SKM-1 (cell line): ENCODE measurements around the gene TMEM184B.

Experiments used
- DNase-seq: peaks from one replicate; lab custom pipeline; 2025; ENCODE audit not compliant: unreplicated experiment; lab: John Stamatoyannopoulos, UW

The TMEM184B gene

DNA sequence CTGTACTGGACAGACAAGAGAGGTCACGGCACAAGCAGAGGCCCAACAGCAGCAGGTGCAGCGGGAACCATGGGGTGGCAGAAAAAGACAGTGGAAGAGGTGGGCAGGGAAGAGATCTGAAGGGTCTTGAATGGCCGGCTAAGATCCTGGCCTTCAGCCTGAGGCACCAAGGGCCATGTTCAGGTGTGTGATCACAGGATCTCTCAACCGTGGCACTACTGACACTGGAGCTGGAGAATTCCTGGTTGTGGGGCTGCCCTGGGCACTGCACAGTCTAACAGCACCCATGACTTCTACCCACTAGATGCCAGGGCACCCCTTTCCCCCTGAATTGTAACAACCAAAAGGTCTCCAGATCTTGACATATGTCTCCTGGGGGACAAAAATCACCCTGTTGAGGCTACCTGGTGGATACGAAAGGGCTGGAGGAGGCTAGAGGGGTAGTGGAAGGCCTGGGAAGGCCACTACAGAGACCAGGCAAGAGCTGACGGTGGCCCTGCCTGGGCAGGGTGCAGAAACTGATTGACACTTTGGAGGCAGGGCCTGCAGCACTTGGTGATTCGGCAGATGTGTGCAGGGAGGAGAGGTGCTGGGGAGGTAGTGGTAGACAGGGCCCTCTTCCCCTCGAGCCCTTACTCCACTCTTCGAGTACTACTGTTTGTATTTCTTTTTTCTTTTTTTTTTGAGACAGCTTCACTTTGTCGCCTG, 36.1 kb upstream of the TMEM184B start:
- no peak for DNase-seq

DNA sequence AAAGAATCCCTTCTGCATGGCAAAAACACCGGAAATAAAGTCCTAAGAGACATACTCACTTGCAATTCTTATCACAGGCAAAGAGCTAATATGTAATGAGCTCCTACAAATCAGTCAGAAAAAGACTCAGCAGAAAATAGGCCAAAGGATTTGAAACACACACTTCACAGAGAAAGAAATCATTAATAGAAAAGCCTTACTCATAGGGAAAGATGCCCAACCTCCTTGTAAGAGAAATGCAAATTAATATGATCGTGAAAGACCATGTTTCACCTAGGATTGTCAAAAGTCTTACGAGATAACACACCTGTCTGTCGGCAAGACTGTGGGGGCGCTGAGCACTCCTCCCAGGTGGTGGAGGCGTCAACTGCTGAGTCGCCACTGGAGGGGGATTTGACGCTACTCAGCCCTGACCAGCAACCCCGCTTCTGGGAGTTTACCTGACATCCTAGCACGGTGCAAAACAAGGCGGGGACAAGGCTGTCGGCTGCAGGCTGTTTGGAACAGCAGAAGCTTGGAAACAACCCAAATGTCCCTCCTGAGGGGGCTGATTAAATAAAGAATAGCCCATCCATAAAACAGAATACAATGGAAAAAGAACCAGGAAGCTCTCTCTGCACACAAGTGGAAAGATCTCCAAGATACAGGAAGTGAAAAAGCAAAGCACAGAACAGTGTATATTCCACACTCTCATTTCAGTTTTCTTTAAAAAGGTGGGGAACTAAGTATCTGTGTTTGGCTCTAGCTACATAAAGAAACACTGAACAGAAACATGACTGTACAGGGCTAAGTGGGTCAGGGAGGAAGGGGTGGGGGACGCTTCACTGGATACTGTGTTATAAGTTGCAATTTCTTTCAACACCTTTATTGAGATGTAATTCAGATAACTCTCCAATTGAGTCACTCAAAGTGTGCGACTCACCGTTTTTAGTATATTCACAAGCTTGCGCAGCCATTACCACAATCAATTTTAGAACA, 33.0 kb upstream of the TMEM184B start:
- no peak for DNase-seq

DNA sequence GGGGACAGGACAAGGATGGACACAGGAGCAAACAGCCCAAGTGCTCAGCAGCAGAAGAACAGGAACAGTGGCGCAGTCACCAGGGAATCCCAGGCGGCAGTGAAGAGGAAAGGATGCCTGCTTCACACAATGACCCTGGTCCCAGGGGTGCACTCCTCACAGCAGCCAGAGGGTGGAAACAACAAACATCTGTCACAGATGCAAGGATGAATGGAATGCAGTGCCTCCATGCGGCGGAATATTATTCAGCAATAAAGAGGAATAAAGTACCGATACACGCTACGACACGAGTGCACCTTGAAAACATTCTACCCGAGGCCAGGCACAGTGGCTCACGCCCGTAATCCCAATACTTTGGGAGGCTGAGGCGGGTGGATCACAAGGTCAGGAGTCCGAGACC, 31.7 kb upstream of the TMEM184B start:
- DNase-seq: no peak

DNA sequence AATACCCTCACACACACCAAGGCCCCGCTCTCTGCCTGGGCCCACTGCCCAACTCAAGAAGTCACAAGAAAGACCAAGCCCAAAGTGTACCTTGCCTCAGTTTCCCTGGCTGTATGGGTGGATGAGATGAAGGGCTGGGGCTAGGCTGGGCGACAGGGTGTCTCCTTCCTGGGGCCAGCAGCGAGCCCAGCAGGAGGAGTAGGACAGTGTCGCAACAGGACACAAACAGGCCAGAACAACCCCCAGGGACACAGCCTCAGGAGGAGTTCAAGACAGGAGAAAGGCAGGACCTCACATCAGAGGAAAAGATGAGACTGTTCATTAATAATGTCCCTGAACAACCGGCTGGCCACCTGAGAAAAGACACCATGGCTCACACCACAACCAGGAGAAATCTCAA, 31.2 kb upstream of the TMEM184B start:
- no peak for DNase-seq

DNA sequence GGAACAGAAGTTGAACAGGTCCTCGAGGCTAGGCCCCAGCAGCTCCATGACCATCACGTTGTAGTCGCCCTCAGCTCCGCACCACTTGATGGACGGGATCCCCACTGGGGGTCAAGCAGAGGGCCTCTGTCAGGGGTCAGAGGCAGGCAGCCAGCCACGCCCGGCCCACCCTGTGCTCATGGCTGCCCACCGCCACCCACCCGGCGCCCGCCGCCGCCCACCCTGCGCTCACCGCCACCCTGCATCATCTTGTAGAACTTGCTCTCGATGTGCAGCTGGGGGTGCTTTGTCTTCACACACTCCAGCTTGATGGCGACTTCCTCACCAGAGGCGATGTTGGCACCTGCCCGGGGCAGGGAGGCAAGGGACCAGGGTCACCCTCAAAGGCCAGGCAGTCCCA, 30.1 kb upstream of the TMEM184B start:
- DNase-seq: no peak

DNA sequence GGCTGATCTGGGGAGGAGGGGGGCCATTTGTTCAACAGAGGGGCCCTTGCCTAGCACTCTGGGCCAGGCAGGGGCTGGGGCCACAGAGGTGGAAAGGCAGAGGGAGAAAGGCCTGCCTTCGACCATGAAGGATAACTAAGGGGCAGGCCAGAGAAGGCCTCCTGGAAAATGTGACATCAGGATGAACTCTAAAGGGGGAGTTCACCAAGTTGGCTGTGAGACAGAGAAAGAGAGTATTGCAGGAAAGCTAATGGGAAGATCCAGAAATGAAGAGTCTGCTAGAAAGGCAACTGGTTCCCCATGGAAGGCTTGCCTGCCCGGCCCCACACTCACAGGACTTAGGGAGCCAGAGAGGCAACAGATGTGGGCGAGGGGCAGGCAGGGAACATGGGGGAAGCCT, 28.1 kb upstream of the TMEM184B start:
- no peak for DNase-seq

DNA sequence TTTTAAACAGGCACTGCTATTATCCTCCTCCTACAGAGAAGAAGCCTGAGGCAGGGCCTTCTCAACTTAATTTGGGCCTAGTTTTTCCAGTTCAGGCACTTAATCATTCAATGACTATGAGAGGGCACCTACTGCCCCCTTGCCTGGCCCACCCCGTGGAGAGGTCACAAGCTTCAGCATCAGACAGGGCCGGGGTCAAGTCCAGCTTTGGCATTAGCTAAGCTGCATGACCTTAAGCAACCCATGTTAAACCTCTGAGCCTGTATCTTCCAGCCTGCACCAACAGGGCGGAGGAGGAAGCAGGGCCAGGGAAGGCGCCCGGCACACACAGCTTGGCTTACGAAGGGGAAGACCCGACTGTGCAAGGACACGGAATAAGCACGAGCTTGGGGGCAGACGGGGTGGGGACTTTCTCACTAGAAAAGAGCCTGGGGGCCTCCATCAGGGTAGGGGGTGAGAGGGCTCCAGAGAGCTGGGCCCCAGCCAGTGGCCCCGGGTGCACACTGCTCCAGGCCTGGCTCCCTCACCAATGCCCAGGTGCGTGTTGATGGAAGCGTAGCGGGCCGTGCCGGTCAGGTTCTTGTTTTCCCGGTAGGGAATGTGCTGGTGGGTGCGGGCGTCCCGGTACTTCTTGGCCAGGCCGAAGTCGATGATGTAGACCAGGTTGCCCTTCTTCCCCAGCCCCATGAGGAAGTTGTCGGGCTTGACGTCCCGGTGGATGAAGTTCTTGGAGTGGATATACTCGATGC, 27.6 kb upstream of the TMEM184B start:
- DNase-seq: no peak

DNA sequence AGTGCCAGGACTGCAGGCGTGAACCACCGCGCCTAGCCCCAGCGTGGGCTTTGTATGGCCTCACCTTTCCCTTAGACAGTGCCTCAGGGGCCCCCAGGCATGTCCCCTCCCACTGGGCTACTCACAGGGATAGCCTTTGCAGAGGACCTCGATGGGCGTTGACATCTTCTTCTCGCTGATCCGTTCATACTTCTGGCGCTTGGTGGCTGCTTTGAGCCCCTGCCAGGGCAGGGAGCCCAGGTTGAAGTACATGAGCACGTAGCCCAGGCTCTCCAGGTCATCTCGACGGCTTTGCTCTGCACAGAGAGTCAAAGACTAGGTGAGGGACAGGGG, 26.9 kb upstream of the TMEM184B start:
- no peak for DNase-seq

DNA sequence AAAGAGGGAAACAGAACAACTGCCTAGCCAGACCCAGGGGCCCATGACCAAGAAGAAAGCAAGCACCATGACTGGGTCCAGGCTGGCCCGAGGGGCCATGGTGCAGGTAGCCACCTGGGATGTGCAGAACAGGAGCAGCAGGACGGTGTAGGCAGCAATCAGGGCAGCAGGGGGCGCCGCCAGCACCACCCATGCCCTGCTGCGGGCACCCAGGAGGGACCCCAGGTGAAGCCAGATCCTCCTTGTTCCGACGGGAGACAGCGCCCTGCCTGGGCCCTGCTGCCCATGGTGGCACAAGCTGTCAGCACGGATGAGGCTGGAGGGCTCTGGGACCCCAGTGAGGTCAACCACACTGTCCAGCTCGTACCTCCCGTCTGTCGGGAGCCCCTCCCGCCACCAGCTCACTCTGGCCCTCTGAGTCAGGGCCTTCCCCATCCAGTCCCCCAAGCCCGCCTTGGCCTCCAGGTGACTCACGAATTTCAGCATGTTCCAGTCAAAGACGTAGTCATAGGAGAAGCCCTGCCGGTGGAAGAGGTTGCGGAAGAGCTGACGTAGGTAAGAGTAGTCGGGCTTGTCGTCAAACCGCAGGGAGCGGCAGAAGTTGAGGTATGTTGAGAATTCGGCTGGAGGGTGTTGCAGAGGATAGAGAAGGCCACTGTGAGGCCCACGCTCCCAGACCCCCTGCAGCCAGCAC, 25.6 kb upstream of the TMEM184B start:
- DNase-seq: no peak

DNA sequence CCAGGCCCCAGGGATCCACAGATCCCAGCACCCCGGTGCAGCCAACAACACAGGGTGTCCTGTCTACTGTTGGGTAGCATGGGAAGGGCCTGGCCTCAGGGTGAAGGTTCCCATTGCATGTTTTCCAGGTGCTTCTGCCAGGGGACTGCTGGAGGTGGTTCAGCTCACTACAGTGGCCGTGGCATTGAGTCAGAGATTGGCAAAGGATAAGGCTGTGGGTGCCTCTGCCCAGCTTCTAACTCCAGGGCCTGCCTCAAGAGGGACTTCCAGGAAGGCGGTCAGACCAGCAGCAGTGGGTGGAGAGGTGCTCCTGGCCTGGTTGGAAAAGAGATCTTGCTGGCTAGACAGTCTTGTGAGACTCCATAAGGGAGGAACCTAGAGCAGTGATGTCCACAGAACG, 23.6 kb upstream of the TMEM184B start:
- DNase-seq: no peak

DNA sequence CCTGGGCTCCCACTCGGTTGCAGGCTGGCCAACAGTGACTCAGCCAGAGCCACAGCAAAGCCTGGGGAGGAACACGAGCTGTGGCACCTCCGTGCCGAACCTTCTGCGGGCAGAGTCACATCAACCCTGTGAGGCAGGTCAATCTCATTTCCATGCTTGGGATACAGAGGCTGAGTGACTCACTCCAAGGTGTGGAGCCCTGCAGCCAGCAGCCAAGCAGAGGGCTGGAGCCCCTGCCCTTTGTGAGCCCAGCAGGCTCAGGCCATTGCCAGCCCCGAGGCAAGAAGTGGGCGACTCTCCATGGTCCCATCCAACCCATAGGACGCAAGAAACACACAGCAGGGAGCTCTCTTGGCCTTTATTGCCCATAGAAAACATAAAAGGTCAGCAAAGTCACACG, 23.1 kb upstream of the TMEM184B start:
- no peak for DNase-seq

DNA sequence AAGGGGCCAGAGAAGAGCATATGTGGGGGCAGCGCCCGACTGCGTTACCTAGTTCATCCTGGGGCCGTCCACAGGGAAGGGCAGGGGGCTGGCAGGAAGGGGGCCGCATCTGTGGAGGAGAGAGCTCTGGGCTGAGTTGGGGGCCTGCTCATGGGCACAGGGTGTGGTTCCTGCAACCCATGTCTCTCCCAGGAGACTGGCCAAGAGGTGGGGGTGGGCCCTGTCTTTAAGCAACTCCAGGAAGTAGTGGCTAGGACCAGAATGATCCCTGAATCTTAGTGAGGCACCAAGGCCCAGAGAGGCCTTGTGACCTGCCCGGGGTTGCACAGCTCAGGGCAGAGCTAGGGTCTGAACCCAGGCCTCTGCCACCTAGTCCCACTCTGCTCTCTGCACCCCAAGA, 22.5 kb upstream of the TMEM184B start:
- DNase-seq: no peak

DNA sequence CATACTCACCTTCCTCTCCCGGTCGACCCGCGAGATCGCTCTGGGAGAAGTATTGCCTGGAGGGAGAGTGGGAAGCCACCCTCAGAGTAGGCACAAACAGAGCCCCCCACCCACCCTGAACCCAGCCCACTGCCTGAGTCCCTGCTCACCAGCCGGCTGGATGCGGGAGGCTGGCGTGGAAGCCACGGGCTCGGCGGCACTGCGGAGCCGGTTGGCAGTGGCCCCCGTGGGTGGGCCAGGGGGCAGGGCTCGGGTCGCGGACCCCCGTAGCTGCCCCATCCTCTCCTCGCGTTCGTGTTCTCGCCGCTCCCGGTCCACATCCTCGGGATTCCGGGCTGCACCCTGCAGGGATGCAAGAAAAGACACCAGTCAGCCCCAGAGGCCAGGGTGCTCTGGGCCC, 21.4 kb upstream of the TMEM184B start:
- no peak for DNase-seq

DNA sequence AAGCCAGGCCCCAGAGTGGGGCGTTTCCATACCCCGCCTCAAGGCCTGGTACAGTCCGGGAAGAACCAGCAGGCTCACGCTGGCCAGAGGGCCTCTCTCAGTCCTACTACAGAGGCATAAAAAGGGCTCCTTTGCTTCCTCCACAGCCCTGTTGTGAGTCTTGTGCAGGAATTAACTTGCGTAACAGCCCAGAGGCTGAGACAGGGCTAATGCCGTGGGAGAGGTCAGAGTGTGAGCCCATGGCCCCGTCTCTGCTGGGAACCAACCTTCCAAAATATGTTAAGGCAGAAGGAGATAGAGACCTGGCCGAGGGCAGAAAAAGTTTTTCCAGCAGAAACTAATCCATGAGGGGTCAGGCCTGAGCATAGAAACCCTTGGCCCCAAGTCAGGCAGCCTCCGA, 19.9 kb upstream of the TMEM184B start:
- no peak for DNase-seq

DNA sequence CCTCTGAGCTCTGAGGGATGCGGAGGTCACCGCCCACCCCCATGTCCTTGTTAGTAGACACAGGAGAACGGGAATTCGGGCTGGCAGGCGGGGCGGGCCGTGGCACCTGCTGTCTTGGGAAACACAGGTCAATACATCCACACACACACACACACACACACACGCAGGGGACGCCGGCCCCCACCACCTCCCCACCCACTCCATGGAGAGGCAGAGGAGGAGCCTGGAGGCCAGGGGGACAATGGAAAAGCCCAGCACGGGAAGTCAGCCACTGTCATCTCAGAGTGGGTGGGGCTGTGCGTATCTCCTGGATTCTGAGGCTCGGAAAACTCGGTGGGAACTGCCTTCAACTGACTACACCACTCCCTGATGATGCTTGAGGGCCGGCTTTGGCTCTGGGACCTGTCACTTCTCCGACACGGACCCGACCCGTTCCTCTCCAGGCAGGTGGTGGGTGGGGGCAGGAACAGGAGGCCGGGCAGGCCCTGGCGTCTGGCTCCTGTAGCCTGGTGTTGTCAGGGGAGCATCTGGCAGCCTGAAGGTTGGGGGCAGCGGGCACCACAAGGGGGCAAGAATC, 18.5 kb upstream of the TMEM184B start:
- no peak for DNase-seq

DNA sequence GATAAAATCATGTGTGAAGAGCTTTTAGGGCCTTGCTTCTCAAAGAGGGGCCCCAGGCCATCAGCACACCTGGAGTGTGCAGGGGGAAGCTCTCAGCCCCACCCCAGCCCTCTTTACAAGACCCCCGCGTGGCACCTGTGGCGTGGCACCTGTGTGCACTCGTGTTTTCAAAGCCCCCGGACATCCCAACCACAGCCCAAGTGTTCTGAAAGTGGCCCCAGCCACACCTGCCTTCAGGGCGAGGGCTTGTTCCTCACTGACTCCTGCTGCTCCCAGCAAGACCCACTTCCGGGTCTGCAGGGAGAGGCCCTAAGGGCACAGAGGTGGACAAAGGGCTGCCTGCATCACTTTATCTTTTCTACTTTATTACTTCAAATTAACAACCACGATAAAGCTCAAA, 17.5 kb upstream of the TMEM184B start:
- no peak for DNase-seq

DNA sequence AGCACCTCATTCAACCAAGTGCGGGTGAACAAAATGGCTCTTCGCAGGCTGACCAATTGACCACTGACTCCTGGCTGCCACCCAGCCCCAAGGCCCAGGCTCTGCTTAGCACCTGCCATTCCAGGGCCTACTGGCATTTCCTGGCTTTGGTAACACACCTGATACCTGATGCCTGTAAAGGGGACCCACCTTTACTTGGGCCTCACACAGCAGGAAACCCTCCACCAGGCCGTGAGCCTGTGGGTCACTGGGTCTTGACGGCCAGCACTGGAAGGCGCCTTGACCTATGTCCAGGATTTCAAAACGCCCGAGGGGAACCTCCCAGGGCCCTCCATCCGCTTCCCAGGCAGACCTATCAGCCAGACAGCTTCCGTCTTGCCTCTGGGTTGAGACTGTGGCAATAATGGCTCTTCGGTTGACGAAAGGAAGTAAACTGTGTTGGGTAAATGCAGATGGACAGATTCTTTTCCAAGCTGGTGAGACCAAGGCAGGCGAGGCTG, 16.8 kb upstream of the TMEM184B start:
- DNase-seq: no peak

DNA sequence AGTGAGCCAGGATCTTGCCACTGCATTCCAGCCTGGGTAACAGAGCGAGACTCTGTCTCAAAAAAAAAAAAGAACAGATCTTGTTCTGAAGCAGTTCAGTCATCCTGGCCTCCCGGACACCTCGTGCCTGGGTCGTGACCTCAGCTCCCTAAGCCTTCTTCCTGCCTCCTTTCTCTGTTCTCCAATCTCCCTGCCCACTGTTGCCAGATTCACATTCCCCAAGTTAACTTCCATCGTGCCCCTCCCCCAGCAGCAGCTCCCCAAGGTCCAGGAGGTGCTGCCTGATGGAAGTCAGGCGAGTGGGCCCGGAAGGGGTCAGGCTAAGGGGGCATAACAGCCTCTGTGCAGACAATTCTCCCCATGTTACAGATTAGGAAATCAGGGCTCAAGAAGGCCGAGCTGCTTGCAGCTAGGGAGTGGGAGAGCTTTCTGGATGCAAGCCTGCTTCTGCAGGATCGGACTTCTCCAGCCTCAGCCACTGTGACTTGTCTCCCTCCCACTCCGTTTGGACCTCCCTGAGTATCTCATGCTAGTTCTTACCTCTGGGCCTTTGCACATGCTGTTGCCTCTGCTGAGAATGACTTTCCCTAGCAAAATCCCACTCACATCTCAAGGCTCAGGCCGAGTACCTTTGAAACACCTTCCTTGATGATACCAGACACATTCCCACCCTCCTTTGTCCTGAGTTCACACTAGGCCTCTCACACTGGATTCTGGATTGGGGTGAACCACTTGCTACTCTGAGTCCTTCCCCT, 14.3 kb upstream of the TMEM184B start:
- no peak for DNase-seq

DNA sequence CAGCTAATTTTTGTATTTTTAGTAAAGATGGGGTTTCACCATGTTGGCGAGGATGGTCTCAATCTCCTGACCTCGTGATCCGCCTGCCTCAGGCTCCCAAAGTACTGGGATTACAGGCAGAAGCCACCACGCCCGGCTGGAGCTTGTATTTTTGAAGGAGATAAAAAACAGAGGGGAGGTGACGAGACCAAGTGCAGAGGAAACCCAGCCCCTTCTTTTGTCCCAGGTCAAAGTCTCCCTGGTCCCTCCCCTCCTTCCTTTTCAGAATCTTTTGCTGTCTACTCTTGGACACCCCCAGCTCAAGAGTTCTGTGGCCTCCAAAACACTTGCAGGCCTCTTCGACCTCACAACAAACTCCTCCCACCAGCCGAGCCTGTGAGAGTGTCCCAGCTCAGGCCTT, 12.2 kb upstream of the TMEM184B start:
- no peak for DNase-seq

DNA sequence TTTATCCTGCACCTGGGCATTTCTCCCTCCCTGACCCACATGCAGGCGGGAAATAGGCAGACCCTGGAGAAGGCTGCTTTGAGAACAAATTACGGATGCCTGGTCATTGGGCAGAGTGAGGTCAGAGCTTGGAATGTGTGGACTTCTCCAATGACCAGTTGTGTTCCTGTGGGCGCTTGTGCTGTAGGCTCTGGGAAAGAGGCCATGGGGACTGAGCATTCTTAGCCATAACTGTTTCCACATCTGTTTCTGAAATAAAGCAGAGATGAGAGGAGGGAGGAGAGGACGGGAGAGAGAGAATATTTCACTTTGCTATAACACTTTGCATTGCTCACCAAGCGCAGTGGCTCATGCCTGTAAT, 11.2 kb upstream of the TMEM184B start:
- DNase-seq: no peak
